Activated CD8-positive, alpha-beta T cell treated with anti-CD3 and anti-CD28 coated beads, Interleukin-2, amount 10 ng/mL, durations not matched to agents 7 days and 5 days (primary cell): ENCODE measurements around the gene WFDC11. TPM values are rescaled to one million over a fixed set of nuclear protein-coding genes. Genes with fewer than 3 reads are reported as not detected.
"Not testable (repeated sequence)": the region's sequence is repeated elsewhere in the genome, so short reads cannot be mapped to it uniquely, and the experiment has no call there.

Experiments used
- ATAC-seq: fragments of 150-1000 bp; cut with Tn5 transposase; one replicate; pipeline ENCODE4 v1.10.0; 2021; ENCODE audit warnings: moderate library complexity
- CTCF ChIA-PET: fragments of 350-600 bp; sonication (Branson Sonifier 250); formaldehyde crosslinking; loops from one replicate; lab custom pipeline; 2021; ENCODE audit warnings: antibody characterized with exemption; lab: Charles Lee
- POLR2A ChIA-PET: fragments of 350-600 bp; sonication (Branson Sonifier 250); formaldehyde crosslinking; loops from one replicate; lab custom pipeline; 2021; ENCODE audit warnings: antibody characterized with exemption; lab: Charles Lee
- DNase-seq: peaks from one replicate; pipeline ENCODE4 v3.0.0-alpha.2; 2020
- H3K27ac Mint-ChIP-seq: one replicate; pipeline ENCODE4 v1.8.0; 2021; ENCODE audit warnings: mild to moderate bottlenecking, mixed read lengths
- H3K27me3 Mint-ChIP-seq: one replicate; pipeline ENCODE4 v1.8.0; 2021; ENCODE audit warnings: low read depth, mixed read lengths
- H3K36me3 Mint-ChIP-seq: one replicate; pipeline ENCODE4 v1.8.0; 2021; ENCODE audit warnings: low read depth, mixed read lengths
- H3K4me1 Mint-ChIP-seq: one replicate; pipeline ENCODE4 v1.8.0; 2021; ENCODE audit warnings: low read depth, mixed read lengths
- H3K4me3 Mint-ChIP-seq: one replicate; pipeline ENCODE4 v1.8.0; 2021; ENCODE audit warnings: mild to moderate bottlenecking, mixed read lengths
- H3K9me3 Mint-ChIP-seq: one replicate; pipeline ENCODE4 v1.8.0; 2022; ENCODE audit warnings: mixed read lengths; ENCODE audit not compliant: insufficient read depth
- total RNA-seq, 2 experiments: library from RNA; stranded (reverse); gene quantifications; one replicate each; pipeline ENCODE4 v1.2.3, GENCODE V29; 2021

Gene WFDC11
- total RNA-seq = not detected

DNA sequence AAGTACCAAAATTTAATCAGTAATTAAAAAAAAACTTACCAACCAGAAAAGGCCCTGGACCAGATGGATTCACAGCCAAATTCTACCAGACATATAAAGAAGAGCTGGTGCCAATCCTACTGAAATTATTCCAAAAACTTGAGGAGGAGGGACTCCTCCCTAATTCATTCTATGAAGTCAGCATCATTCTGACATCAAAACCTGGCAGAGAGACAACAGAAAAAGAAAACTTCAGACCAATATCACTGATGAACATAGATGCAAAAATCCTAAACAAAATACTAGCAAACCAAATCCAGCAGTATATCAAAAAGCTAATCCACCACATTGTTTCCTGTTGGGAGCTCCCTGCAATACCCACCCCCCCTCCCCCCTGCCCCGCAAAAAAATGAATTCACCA, at the start of gene WFDC11:
TSS of gene WFDC11 (minus strand) at position 101 of the 400 bp plus-strand sequence. CDS start 19,639 bp downstream, outside the sequence.
- no peak for ATAC-seq
- ChIA-PET POLR2A (no interaction called here), CTCF (no interaction called here)
- Mint-ChIP-seq H3K4me1 (no peaks in the 10 kb centered on the region), H3K27me3 (peaks cover 22% of the 10 kb centered on the region), H3K27ac (no peak within 1 kb of the TSS), H3K36me3 (no peaks in the 10 kb centered on the region), H3K4me3 (no peak within 1 kb of the TSS), H3K9me3 (no peaks in the 10 kb centered on the region)
- DNase-seq = no peak

DNA sequence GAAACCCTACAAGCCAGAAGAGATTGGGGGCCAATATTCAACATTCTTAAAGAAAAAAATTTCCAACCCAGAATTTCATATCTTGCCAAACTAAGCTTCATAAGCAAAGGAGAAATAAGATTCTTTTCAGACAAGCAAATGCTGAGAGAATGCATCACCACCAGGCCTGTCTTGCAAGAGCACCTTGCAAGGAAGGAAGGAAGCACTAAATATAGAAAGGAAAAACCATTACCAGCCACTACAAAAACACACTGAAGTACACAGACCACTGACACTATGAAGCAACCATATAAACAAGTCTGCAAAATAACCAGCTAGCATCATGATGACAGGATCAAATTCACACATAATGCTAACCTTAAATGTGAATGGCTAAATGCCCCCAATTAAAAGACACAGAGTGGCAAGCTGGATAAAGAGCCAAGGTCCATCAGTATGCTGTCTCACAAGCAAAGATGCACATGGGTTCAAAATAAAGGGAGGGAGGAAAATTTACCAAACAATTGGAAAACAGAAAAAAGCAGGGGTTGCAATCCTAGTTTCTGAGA, 46.2 kb upstream of the WFDC11 start:
- H3K36me3 Mint-ChIP-seq, H3K27ac Mint-ChIP-seq, DNase-seq, POLR2A ChIA-PET, ATAC-seq, H3K9me3 Mint-ChIP-seq: not testable (repeated sequence)
- H3K4me1 Mint-ChIP-seq = peaks cover 21% of the 10 kb centered on the region
- CTCF ChIA-PET = interaction anchor here (2.2 kb wide), 1 partner anchor 55 kb away, joined by 4 read pairs; no protein-coding TSS in a partner anchor
- H3K4me3 Mint-ChIP-seq = peak overlapping the region; percentile 4
- H3K27me3 Mint-ChIP-seq = peaks cover 21% of the 10 kb centered on the region

- Mint-ChIP-seq H3K4me1 (no peaks in the 10 kb centered on the region), H3K4me3 (no peak within 1 kb of the TSS), H3K27me3 (peaks cover 8% of the 10 kb centered on the region), H3K9me3 (no peaks in the 10 kb centered on the region), H3K27ac (no peak within 1 kb of the TSS), H3K36me3 (no peaks in the 10 kb centered on the region)
- DNase-seq (no peak), ATAC-seq (no peak)
- ChIA-PET CTCF (interaction anchor here (1.0 to 1.4 kb wide), 2 partner anchors 66 to 386 kb away, joined by 3 read pairs; no protein-coding TSS in a partner anchor), POLR2A (no interaction called here)
These were observed 35.1 kb upstream of the WFDC11 start, which contains the start of gene WFDC10B for GRCh38 chr20:45704969-45705637. Gene WFDC10B (minus strand): TSS chr20:45705019. CDS start chr20:45685992, 19,027 bp downstream.

DNA sequence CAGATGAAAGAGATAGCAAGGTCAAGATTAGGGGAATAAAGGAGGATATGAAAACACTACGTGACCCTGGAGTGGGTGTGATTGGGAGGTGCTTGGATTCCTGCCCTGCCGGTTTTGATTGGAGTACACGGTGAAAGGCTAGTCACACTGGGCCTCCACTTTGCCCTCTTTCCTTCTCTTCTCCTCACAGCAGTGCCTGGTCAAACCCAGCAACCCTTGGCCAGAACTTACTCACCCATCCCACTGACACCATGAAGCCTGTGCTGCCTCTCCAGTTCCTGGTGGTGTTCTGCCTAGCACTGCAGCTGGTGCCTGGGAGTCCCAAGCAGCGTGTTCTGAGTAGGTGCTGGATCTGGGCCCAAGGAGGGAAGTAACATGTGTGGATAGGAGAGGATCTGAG, 31.8 kb upstream of the WFDC11 start, which contains the start of gene WFDC13:
TSS of gene WFDC13 (plus strand) at position 166 of the 400 bp plus-strand sequence. CDS start at position 252, 86 bp downstream.
- Mint-ChIP-seq H3K4me1 (no peaks in the 10 kb centered on the region), H3K36me3 (no peaks in the 10 kb centered on the region), H3K27ac (no peak within 1 kb of the TSS), H3K4me3 (no peak within 1 kb of the TSS), H3K9me3 (no peaks in the 10 kb centered on the region), H3K27me3 (peaks cover 7% of the 10 kb centered on the region)
- ATAC-seq (no peak), DNase-seq (no peak)
- POLR2A ChIA-PET = no interaction called here
- CTCF ChIA-PET = no interaction called here

DNA sequence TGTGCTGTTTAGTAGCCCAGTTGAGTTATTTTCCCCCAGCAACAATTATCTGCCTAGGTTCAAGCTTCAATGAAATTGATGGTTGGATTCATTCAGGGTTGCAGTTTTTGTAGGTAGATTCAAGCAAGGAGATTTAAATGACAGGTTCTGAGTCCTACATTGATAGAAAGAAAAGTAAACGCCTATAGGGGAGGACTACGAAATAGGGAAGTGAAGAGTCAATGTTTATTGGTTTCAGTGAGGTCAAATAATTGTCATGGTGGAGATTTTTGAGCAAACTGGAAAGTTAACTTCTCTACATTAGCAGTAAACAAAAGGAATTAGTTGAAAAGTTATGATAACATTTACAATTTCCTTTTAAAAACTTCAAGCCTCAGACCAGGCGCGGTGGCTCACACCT, 31.1 kb upstream of the WFDC11 start:
- no peak overlapping the region for H3K4me3 Mint-ChIP-seq
- no peaks in the 10 kb centered on the region for H3K9me3 Mint-ChIP-seq
- CTCF ChIA-PET = interaction anchor here (1.0 kb wide), 1 partner anchor 570 kb away, joined by 3 read pairs; no protein-coding TSS in a partner anchor
- DNase-seq = no peak
- no peak overlapping the region for H3K27ac Mint-ChIP-seq
- peaks cover 7% of the 10 kb centered on the region for H3K27me3 Mint-ChIP-seq
- POLR2A ChIA-PET = no interaction called here
- H3K36me3 Mint-ChIP-seq = no peaks in the 10 kb centered on the region
- ATAC-seq = no peak
- no peaks in the 10 kb centered on the region for H3K4me1 Mint-ChIP-seq

GRCh38 chr20:45695496-45695895, 25.5 kb upstream of the WFDC11 start:
- CTCF ChIA-PET = no interaction called here
- H3K4me3 Mint-ChIP-seq = no peak overlapping the region

GRCh38 chr20:45693346-45693745, 23.3 kb upstream of the WFDC11 start:
- H3K36me3 Mint-ChIP-seq = not testable (repeated sequence)

More at GRCh38 chr20:45695496-45695895, 25.5 kb upstream of the WFDC11 start:
- ATAC-seq (no peak), DNase-seq (no peak)
- H3K27ac Mint-ChIP-seq = no peak overlapping the region
- H3K27me3 Mint-ChIP-seq = peaks cover 2% of the 10 kb centered on the region
- H3K36me3 Mint-ChIP-seq = no peaks in the 10 kb centered on the region
- POLR2A ChIA-PET = no interaction called here
- H3K9me3 Mint-ChIP-seq = no peaks in the 10 kb centered on the region
- H3K4me1 Mint-ChIP-seq = no peaks in the 10 kb centered on the region

DNA sequence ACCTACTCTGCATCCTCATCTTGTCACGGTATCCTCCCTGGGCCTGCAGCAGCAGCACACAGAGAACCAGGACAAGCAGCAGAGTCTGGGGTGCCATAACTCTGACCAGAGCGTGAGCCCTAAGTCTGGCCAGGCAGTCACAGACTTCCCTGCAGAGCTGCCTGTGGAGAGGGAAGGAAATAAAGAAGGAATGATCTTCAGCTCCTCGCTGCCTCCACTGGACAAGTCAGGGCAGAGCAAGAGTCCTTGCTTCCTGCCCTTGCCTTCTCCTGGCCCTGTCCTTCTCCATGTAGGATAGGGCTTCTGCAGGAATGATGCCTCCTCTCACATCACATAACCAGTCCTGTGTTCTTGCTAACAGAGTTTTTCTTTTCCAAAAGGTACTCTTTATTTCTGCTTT, 15.9 kb upstream of the WFDC11 start:
- ATAC-seq = no peak
- no peak for DNase-seq
- H3K27me3 Mint-ChIP-seq = peaks cover 3% of the 10 kb centered on the region
- ChIA-PET POLR2A (no interaction called here), CTCF (no interaction called here)
- no peaks in the 10 kb centered on the region for H3K9me3 Mint-ChIP-seq
- H3K36me3 Mint-ChIP-seq = no peaks in the 10 kb centered on the region
- peaks cover 4% of the 10 kb centered on the region for H3K4me1 Mint-ChIP-seq
- no peak overlapping the region for H3K27ac Mint-ChIP-seq
- no peak overlapping the region for H3K4me3 Mint-ChIP-seq

More at GRCh38 chr20:45693346-45693745, 23.3 kb upstream of the WFDC11 start:
- POLR2A ChIA-PET, H3K4me1 Mint-ChIP-seq, ATAC-seq, H3K9me3 Mint-ChIP-seq, H3K27me3 Mint-ChIP-seq, H3K27ac Mint-ChIP-seq, H3K4me3 Mint-ChIP-seq, DNase-seq: not testable (repeated sequence)
- CTCF ChIA-PET = interaction anchor here (1.7 kb wide), 1 partner anchor 78 kb away, joined by 4 read pairs; no protein-coding TSS in a partner anchor

GRCh38 chr20:45679650-45680049, 9.6 kb upstream of the WFDC11 start:
- Mint-ChIP-seq H3K27me3 (peaks cover 21% of the 10 kb centered on the region), H3K4me1 (peaks cover 4% of the 10 kb centered on the region), H3K4me3 (no peak overlapping the region), H3K27ac (no peak overlapping the region), H3K9me3 (peaks cover 13% of the 10 kb centered on the region), H3K36me3 (no peaks in the 10 kb centered on the region)
- ChIA-PET CTCF (no interaction called here), POLR2A (no interaction called here)
- DNase-seq = no peak
- no peak for ATAC-seq

- ChIA-PET POLR2A (no interaction called here), CTCF (no interaction called here)
- Mint-ChIP-seq H3K4me1 (no peaks in the 10 kb centered on the region), H3K4me3 (no peak overlapping the region), H3K27ac (no peak overlapping the region), H3K27me3 (peaks cover 32% of the 10 kb centered on the region), H3K36me3 (no peaks in the 10 kb centered on the region), H3K9me3 (no peaks in the 10 kb centered on the region)
- no peak for ATAC-seq
- no peak for DNase-seq
These were observed 2.7 kb upstream of the WFDC11 start for GRCh38 chr20:45672765-45673164.

DNA sequence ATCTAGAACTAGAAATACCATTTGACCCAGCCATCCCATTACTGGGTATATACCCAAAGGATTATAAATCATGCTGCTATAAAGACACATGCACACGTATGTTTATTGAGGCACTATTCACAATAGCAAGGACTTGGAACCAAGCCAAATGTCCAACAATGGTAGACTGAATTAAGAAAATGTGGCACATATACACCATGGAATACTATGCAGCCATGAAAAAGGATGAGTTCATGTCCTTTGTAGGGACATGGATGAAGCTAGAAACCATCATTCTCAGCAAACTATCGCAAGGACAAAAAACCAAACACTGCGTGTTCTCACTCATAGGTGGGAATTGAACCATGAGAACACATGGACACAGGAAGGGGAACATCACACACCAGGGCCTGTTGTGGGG, 13.0 kb downstream of the WFDC11 start:
- H3K4me1 Mint-ChIP-seq, H3K36me3 Mint-ChIP-seq, H3K27me3 Mint-ChIP-seq, H3K9me3 Mint-ChIP-seq, H3K4me3 Mint-ChIP-seq, CTCF ChIA-PET, H3K27ac Mint-ChIP-seq, POLR2A ChIA-PET, ATAC-seq, DNase-seq: not testable (repeated sequence)

DNA sequence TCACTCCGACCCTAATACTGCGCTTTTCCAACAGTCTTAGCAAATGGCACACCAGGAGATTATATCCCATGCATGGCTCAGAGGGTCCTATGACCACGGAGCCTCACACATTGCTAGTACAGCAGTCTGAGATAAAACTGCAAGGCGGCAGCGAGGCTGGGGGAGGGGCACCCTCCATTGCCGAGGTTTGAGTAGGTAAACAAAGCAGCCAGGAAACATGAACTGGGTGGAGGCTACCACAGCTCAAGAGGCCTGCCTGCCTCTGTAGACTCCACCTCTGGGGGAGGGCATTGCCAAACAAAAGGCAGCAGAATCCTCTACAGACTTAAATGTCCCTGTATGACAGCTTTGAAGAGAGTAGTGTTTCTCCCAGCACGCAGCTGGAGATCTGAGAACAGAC, 18.3 kb downstream of the WFDC11 start:
- H3K4me3 Mint-ChIP-seq, DNase-seq, H3K27ac Mint-ChIP-seq, ATAC-seq, POLR2A ChIA-PET, H3K9me3 Mint-ChIP-seq, H3K4me1 Mint-ChIP-seq, H3K36me3 Mint-ChIP-seq: not testable (repeated sequence)
- H3K27me3 Mint-ChIP-seq = peaks cover 11% of the 10 kb centered on the region
- CTCF ChIA-PET = interaction anchor here (1.7 kb wide), 2 partner anchors 22 to 119 kb away, joined by 3 to 4 read pairs; partner anchors contain the start of gene WFDC10A
